HuH-7.5 (cell line): ENCODE data around the gene ADCK1.
"Not testable (repeated sequence)": the region's sequence is repeated elsewhere in the genome, so short reads cannot be mapped to it uniquely, and the experiment has no call there.

ENCODE experiments used
- DNase-seq: peaks from one replicate; pipeline ENCODE4 v3.0.0; 2011; ENCODE audit warnings: low spot score

ADCK1 gene

DNA sequence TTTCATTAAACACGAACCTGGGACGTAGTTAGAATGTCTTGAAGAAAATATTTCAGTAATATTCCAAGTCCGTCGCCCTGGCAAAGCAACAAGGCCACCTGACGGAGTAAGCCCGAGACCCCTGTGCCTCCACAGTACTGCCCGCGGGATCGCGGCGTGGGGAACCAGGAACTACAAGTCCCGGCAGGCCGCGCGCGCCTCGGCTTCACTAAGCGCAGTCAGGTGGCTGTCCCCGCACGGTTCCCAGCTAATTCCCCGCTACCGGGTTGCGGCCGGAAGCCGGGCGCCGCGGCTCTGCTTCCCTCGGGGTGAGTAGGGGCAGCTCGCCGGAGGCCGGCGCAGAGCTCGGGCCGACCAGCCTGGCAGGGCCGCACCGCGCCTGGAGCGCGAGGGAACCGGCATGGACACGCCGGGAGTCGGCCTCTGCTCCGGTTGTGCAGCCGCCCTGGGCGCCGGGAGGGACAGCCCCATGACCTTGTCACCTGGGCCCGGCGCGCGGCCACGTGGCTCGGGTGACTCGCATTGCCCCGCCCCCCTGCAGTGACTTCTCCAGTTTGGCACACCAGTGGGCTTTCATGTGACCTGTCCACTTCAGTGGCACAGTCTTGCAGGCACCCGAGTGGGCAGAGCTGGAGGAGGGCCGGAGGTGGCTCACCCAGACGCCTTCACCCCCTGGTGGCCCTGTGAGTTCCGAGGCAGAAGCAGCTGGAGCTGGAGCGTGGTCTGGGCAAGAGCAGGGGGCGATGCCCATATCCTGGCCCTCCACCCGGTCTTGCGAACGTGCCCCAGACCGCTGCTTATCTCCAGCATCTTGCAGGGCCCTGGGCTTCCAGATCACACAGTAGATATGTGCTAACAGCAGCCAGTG lies at the start of gene ADCK1:
Gene ADCK1 (plus strand): TSS at position 247 of the 868 bp plus-strand sequence. CDS start 18,870 bp downstream, outside the sequence.
- peak; percentile 66 for DNase-seq

DNA sequence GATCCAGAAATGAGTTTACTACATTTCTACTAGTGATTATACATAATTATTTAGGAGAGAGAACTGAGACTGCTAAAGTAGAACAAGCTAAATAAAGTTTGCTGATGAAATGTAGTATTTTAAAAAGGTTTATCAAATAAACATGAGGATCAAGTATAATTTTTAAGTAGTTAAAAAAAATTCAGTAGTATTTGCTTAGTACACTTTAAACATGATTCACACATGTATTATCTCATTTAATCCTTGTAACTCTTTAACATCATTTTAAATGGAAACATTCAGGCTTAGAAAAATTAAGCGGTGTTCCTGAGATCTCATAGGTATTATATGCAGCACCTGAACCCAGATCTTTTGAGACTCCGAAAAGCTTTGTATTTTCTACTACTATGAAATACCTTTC lies 47.6 kb upstream of the ADCK1 start:
- DNase-seq, result no peak

DNA sequence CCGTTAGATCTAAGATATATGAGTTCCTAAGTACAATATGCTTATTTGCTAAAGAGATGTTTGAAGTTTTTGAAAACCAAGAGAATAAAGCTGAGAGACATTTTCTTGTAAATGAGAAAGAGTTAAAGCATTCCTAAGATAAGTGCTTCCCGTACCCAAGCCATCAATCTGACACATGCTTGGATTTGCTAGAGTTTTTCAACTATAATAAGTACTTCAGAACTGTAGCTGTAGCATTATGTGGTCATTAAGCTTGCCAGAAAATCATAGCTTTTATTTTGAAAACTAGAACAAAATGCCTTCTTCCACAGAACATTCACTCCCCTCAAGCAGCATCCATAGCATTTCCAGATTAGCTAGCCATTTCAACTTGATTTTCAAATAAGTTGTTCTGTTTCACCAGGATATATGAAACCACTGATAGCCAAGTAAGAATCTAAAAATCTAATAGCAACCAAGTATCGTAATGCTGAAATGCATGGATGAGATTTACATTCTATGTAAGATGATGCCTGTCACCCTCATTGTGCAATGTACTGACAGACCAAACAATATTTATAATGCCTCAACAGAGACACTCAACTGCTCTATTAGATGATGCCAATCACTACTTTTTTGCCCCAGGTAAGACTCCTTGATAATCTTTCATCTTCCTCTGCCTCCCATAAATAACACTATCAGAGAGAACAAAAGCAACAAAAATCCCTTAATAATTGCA lies 47.0 kb upstream of the ADCK1 start:
- no peak for DNase-seq

DNA sequence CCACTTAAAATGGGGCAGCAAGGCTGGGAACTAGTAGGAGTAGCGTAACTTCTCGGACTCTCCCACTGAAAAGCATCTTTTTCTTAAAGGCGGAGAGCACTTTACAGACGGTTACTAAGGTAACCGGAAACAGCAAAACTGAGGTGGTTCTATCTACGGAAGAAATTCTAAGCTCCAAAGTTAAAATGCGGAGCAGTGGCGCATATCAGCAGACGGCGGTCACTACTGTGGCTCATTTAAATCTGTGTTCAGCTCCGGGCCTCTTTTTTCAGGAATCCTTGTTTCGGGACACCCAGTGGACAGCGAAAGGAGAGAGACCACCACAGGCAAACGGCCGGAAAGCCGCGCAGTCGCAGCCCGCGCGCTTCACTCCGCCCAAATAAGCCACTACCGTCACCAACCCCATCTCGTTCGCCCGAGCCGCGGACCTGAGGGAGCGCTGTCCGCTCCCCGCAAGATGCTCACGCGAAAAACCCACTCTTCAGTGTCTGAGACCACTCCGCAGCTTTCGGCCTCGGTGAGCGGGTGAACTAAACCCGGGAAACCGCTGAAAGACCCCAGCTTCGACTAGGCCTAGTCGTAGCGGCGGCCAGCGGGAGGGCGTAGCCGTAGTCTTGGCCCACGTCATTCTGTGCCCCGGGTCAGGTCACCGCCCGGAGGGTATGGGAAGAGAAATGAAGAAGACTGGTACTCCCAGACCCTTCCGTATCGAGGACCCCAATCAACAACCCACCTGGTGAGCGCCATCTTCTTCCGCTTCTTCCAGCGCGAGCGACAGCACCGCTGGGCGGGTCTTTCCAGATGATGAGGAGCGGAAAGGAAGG lies 39.3 kb upstream of the ADCK1 start, which contains the start of gene SNW1:
Gene SNW1 (minus strand): TSS at position 776 of the 824 bp plus-strand sequence. CDS start 29 bp downstream, at position 747.
- DNase-seq, result peak; percentile 76

- DNase-seq, result peak; percentile 44
Measured at GRCh38 chr14:77761205-77761931, 38.5 kb upstream of the ADCK1 start.

DNA sequence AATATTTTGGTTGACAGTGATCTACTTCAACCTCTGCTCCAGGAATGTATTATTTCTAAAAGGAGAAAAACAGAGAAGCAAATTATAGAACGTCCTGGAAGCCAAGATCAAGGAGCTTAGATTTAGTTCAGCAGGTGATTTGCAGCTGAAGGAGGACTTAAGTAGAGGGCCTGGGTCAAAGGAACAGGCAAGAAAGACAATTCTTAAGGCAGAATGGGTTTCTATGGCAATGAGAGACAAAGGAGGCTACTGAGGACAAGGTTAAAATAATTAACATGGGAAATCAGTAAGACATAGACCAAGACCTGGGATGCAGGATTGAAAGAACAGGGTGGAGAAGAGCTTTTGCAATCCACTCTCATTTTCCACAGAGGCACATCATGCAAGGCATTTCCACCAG lies 36.6 kb upstream of the ADCK1 start:
- no peak for DNase-seq

- no peak for DNase-seq
Measured at GRCh38 chr14:77763978-77764377, 35.9 kb upstream of the ADCK1 start.

DNA sequence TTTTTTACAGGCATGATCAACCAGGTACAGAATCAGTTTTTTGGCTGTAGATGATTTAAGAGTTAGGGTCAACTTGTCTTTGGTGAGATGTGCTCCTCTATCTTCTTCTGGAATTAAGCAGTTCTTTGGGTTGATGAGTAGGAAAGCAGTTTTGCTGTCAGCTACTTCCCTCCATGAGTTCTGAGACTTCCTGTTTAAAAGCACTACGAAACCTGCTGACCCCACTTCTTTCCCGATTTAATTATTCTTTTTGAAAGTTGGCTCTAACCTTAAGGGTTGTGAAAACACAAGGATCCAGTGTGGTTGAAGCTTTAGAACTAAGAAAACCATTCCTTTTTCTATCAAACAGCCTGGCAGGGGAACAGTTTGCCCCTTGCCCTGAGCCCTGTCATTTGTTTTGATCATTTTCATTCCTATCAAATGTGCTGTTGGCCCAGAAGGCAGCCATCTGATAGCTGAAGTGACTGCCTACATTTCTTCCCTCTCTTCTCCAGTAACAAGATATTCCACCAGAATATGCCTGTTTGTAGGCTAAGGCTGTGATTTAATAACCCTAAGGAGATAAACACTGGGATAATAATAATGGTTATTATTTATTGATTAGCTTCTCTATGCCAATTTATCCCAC lies 31.4 kb upstream of the ADCK1 start:
- not testable (repeated sequence) for DNase-seq

DNA sequence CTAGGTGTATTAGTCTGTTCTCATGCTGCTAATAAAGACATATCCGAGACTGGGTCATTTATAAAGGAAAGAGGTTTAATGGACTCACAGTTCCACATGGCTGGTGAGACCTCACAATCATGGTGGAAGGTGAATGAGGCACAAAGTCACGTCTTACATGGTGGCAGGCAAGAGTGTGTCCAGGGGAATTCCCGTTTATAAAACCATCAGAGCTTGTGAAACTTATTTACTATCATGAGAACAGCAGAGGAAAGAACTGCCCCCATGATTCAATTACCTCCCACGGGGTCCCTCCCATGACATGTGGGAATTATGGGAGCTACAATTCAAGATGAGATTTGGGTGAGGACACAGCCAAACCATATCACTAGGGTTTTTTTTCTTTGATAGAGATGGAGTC lies 25.9 kb upstream of the ADCK1 start:
- DNase-seq, result not testable (repeated sequence)

DNA sequence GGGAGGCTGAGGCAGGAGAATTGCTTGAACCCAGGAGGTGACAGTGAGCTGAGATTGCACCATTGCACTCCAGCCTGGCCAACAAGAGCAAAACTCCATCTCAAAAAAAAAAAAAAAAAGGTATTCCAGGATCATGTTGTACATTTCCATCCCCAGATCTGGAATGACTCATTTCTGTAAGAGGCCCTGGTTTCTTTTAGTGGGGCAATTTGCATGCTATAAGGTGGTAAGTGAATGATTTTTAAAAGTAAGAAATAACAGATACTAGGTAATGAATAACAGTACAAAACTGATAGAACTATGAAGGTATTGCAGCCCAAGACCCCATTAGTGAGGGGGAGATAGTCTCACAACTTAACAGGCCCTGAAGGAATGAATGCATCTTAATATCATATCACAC lies 17.7 kb upstream of the ADCK1 start:
- no peak for DNase-seq

GRCh38 chr14:77786148-77786547 lies 13.8 kb upstream of the ADCK1 start:
- DNase-seq, result no peak

- DNase-seq, result no peak
Measured at GRCh38 chr14:77790566-77791224, 9.2 kb upstream of the ADCK1 start.

DNA sequence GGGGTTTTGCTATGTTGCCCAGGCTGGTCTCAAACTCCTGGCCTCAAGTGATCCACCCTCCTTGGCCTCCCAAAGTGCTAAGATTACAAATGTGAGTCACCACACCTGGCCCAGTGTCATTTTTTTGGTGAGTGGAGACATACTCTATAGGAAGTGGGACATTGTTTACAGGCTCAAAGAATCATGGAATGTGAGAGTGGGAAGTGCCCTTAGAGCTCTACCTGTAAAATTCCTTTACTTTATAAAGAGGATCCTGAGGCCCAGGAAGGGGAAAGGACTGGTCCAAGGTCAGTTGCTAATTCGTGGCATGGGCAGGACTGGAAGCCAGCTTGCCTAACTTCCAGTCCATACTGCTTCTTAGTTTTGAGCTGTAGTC lies 8.7 kb upstream of the ADCK1 start:
- DNase-seq, result no peak

GRCh38 chr14:77793255-77793654 lies 6.7 kb upstream of the ADCK1 start:
- not testable (repeated sequence) for DNase-seq

DNA sequence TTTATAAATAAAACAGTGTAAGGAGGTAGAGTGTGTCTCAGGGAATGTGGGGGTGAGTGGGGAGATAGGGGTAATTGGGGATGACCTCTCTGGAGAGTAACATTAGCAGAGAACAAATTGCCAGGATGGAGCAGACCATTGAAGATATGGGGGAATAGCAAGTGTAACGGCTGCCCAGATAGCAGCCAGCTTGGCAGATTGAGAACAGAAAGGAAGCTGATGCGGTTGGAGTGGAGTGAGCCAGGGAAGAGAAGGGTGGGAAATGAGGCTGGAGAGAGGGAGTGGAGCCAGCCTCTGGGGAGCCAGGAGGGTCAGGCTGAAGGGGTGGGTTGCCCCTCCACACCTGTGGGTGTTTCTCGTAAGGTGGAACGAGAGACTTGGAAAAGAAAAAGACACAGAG lies 5.6 kb upstream of the ADCK1 start:
- DNase-seq, result no peak

- DNase-seq, result not testable (repeated sequence)
Measured at GRCh38 chr14:77799456-77799855, 453 bp upstream of the ADCK1 start.

- DNase-seq, result no peak
Measured at GRCh38 chr14:77800814-77801213, 905 bp downstream of the ADCK1 start.

- peak; percentile 22 for DNase-seq
Measured at GRCh38 chr14:77804592-77804991, 4.7 kb downstream of the ADCK1 start.

GRCh38 chr14:77805706-77806105 lies 5.8 kb downstream of the ADCK1 start:
- DNase-seq, result no peak

DNA sequence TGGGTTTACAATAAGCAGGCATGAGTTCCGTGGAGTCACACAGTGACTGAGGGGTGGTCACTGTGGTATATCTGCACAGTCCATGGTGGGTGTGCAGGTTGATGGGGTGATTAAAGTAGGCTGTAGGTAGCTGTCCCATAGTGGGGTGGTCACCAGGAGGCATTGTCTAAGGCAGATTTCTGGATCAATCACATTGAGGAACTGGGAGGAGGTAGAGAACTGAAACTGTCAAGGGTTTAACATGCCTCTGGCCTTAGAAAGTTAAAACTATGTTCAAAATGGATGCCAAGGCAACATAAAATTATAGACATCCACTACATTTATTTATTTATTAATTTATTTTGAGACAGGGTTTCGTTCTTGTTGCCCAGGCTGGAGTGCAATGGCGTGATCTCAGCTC lies 8.3 kb downstream of the ADCK1 start:
- no peak for DNase-seq

- DNase-seq, result no peak
Measured at GRCh38 chr14:77809011-77809410, 9.1 kb downstream of the ADCK1 start.
